Measurements from ENCODE around the gene KIF3B.
"Not testable (repeated sequence)": the region's sequence is repeated elsewhere in the genome, so short reads cannot be mapped to it uniquely, and the experiment has no call there.

KIF3B gene

DNA sequence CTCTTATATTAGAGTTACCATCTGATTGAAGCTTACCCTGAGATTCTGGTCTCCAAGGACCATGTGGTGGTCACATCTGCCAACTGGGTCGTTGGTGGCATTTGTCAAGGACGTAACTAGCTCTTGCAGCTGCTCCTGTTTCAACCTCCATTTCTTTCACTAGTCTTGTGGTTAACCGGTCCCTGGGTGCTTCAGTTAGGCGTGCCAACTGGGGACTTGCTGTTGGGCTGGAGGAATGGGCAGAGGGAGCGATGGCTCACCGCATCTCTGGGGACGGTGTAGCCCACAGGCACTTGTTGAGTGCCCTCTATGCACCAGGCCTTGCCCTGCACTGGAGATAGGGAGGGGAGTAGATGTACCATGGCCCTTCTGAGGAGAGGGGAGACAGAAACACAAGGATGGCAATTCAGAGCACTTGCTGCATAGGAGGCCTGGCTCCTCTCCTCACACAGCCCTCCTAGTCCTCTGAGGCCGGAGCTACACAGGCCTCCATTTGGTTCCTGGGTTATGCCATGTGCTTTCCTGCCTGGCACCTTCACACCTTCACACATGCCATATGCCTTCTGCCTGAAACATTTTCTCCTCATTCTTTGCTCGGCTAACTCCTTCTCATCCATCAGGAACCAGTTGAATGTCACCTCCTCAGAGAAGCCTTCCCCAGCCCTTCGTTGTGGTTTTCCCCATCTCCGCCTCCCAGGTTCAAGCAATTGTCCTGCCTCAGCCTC, 60.6 kb downstream of the KIF3B start:
- Histone ChIP-seq H3K4me3 (ENCODE audit: low read length) (no peak overlapping the region), H3F3A (ENCODE audit: insufficient read depth, low read length) (peaks cover 1% of the 10 kb centered on the region), H3K9me3 (replicated peaks; ENCODE audit: insufficient read depth, low read length) (no peaks in the 10 kb centered on the region), H3K9me2 (replicated peaks; ENCODE audit: insufficient read depth, low read length) (no peaks in the 10 kb centered on the region), H3K27ac (ENCODE audit: low read length) (no peak overlapping the region), H3K9ac (ENCODE audit: low read length) (no peak overlapping the region), H2AFZ (ENCODE audit: low read length) (no peak overlapping the region), H3K36me3 (replicated peaks; ENCODE audit: insufficient read depth, low read length) (no peaks in the 10 kb centered on the region), H3K4me2 (ENCODE audit: low read depth, low read length) (no peak overlapping the region), H3K4me1 (ENCODE audit: low read length) (peaks cover 13% of the 10 kb centered on the region), H4K20me1 (ENCODE audit: insufficient read depth, low read length) (no peaks in the 10 kb centered on the region), H3K27me3 (replicated peaks; ENCODE audit: insufficient read depth, low read length) (no peaks in the 10 kb centered on the region), H3K79me2 (ENCODE audit: low read length) (no peaks in the 10 kb centered on the region)
- TF ChIP-seq EZH2 (optimal IDR thresholded peaks at IDR 0.05; ENCODE audit: low read depth, low read length) (no peak), EZH2phosphoT487 (IDR thresholded peaks at IDR 0.05; ENCODE audit: low read length) (no peak)
- TF ChIP-seq, protein P1, sequence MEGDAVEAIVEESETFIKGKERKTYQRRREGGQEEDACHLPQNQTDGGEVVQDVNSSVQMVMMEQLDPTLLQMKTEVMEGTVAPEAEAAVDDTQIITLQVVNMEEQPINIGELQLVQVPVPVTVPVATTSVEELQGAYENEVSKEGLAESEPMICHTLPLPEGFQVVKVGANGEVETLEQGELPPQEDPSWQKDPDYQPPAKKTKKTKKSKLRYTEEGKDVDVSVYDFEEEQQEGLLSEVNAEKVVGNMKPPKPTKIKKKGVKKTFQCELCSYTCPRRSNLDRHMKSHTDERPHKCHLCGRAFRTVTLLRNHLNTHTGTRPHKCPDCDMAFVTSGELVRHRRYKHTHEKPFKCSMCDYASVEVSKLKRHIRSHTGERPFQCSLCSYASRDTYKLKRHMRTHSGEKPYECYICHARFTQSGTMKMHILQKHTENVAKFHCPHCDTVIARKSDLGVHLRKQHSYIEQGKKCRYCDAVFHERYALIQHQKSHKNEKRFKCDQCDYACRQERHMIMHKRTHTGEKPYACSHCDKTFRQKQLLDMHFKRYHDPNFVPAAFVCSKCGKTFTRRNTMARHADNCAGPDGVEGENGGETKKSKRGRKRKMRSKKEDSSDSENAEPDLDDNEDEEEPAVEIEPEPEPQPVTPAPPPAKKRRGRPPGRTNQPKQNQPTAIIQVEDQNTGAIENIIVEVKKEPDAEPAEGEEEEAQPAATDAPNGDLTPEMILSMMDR (IDR thresholded peaks at IDR 0.05; ENCODE audit: low read length) = no peak
- DNase-seq = no peak

DNA sequence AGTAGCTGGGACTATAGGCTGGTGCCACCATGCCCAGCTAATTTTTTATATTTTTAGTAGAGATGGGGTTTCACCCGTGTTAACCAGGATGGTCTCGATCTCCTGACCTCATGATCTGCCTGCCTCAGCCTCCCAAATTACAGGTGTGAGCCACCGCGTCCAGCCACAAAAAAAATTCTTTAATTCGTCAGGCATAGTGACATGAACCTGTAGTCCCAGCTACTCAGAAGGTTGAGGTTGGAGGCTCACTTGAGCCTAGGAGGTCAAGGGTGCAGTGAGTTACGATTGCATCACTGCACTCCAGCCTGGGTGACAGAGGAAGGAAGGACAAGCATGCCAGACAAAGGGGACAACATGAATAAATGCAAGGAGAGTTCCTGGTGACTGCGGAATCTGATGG, 61.2 kb downstream of the KIF3B start:
- H3K9ac ChIP-seq (ENCODE audit: low read length) = no peak overlapping the region
- no peaks in the 10 kb centered on the region for H3K79me2 ChIP-seq (ENCODE audit: low read length)
- H3K4me1 ChIP-seq (ENCODE audit: low read length) = peaks cover 10% of the 10 kb centered on the region
- H3K4me3 ChIP-seq (ENCODE audit: low read length) = no peak overlapping the region
- no peaks in the 10 kb centered on the region for H3K9me3 ChIP-seq (replicated peaks; ENCODE audit: insufficient read depth, low read length)
- no peak for DNase-seq
- H3K27me3 ChIP-seq (replicated peaks; ENCODE audit: insufficient read depth, low read length) = no peaks in the 10 kb centered on the region
- H4K20me1 ChIP-seq (ENCODE audit: insufficient read depth, low read length) = no peaks in the 10 kb centered on the region
- no peak overlapping the region for H3K4me2 ChIP-seq (ENCODE audit: low read depth, low read length)
- TF ChIP-seq EZH2phosphoT487 (IDR thresholded peaks at IDR 0.05; ENCODE audit: low read length) = no peak
- no peaks in the 10 kb centered on the region for H3K36me3 ChIP-seq (replicated peaks; ENCODE audit: insufficient read depth, low read length)
- no peak overlapping the region for H2AFZ ChIP-seq (ENCODE audit: low read length)
- no peaks in the 10 kb centered on the region for H3K9me2 ChIP-seq (replicated peaks; ENCODE audit: insufficient read depth, low read length)
- no peaks in the 10 kb centered on the region; the same call in 1 of the 2 replicates for H3F3A ChIP-seq (ENCODE audit: insufficient read depth, low read length)
- no peak overlapping the region for H3K27ac ChIP-seq (ENCODE audit: low read length)

DNA sequence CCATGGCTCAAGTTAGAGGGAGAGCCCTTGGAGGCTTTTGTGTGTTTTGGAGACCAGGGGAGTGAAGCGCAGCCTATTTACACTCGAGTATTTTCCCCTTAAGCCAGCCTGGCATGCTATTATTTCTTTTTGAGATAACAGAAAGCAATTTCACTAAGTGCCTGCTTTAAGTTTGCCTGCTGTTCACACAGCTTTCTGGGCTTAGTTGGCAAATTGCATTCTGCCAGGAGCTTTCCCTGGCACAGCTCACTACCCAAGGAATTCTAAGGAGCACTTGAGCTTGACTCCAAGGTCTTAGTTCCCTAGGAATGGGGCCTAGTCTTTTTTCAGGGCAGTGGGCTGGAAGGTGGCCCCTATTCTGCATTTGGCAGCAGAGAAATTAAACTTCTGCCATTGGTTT, 61.7 kb downstream of the KIF3B start:
- Histone ChIP-seq H3K4me3 (ENCODE audit: low read length) (no peak overlapping the region), H3K4me2 (ENCODE audit: low read depth, low read length) (no peak overlapping the region), H2AFZ (ENCODE audit: low read length) (no peak overlapping the region), H3K9me2 (replicated peaks; ENCODE audit: insufficient read depth, low read length) (no peaks in the 10 kb centered on the region), H4K20me1 (ENCODE audit: insufficient read depth, low read length) (no peaks in the 10 kb centered on the region), H3K4me1 (ENCODE audit: low read length) (peaks cover 6% of the 10 kb centered on the region), H3F3A (ENCODE audit: insufficient read depth, low read length) (no peaks in the 10 kb centered on the region), H3K79me2 (ENCODE audit: low read length) (no peaks in the 10 kb centered on the region), H3K36me3 (replicated peaks; ENCODE audit: insufficient read depth, low read length) (no peaks in the 10 kb centered on the region), H3K9me3 (replicated peaks; ENCODE audit: insufficient read depth, low read length) (no peaks in the 10 kb centered on the region), H3K27me3 (replicated peaks; ENCODE audit: insufficient read depth, low read length) (no peaks in the 10 kb centered on the region), H3K9ac (ENCODE audit: low read length) (no peak overlapping the region), H3K27ac (ENCODE audit: low read length) (no peak overlapping the region)
- TF ChIP-seq EZH2 (optimal IDR thresholded peaks at IDR 0.05; ENCODE audit: low read depth, low read length) (no peak), EZH2phosphoT487 (IDR thresholded peaks at IDR 0.05; ENCODE audit: low read length) (no peak)
- TF ChIP-seq, protein P1 (IDR thresholded peaks at IDR 0.05; ENCODE audit: low read length) = no peak
- DNase-seq = no peak

DNA sequence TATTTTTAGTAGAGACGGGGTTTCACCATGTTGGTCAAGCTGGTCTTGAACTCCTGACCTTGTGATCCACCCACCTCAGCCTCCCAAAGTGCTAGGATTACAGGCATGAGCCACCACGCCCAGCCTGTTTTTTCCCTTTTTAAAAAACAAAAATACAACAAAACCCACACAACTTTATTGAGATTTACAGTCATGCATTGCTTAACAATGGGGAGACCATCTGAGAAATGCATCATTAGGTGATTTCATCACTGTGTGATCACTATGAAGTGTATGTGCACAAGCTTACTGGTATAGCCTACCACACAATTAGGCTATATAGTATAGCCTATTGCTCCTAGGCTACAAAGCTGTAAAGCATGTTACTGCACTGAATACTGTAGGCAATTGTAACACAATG, 63.6 kb downstream of the KIF3B start:
- not testable (repeated sequence) for H3K9me2 ChIP-seq (replicated peaks; ENCODE audit: insufficient read depth, low read length); H3K9me3 ChIP-seq (replicated peaks; ENCODE audit: insufficient read depth, low read length); H3K9ac ChIP-seq (ENCODE audit: low read length); H2AFZ ChIP-seq (ENCODE audit: low read length); H3K4me3 ChIP-seq (ENCODE audit: low read length); H3K4me2 ChIP-seq (ENCODE audit: low read depth, low read length); H3K27me3 ChIP-seq (replicated peaks; ENCODE audit: insufficient read depth, low read length); H4K20me1 ChIP-seq (ENCODE audit: insufficient read depth, low read length); DNase-seq; H3K79me2 ChIP-seq (ENCODE audit: low read length); H3F3A ChIP-seq (ENCODE audit: insufficient read depth, low read length); H3K36me3 ChIP-seq (replicated peaks; ENCODE audit: insufficient read depth, low read length); H3K27ac ChIP-seq (ENCODE audit: low read length); H3K4me1 ChIP-seq (ENCODE audit: low read length)
